HepG2 (cell line): Measurements from ENCODE around the gene ESYT3. TPM values are rescaled to one million over a fixed set of nuclear protein-coding genes. Genes with fewer than 3 reads are reported as not detected.

ENCODE experiments used
- HMG20A ChIP-seq: IDR thresholded peaks from 2 replicates; pipeline ENCODE4 v1.6.1; 2016; ENCODE audit warnings: borderline replicate concordance
- IRX3 ChIP-seq: sonication (generic); formaldehyde crosslinking; IDR thresholded peaks from 2 replicates; pipeline ENCODE4 v1.8.1; 2023; ENCODE audit warnings: mild to moderate bottlenecking, low read depth, missing genetic modification reagents, borderline replicate concordance
- MTF2 ChIP-seq: sonication (generic); formaldehyde crosslinking; IDR thresholded peaks from 2 replicates; pipeline ENCODE4 v1.5.0; 2020; ENCODE audit warnings: missing genetic modification reagents, borderline replicate concordance
- NFYB ChIP-seq: sonication (generic); formaldehyde crosslinking; IDR thresholded peaks from 2 replicates; pipeline ENCODE4 v1.4.0; 2020; ENCODE audit warnings: missing genetic modification reagents
- PATZ1 ChIP-seq: sonication (generic); formaldehyde crosslinking; IDR thresholded peaks from 2 replicates; pipeline ENCODE4 v1.4.0; 2020; ENCODE audit warnings: missing genetic modification reagents
- REPIN1 ChIP-seq: sonication (generic); formaldehyde crosslinking; IDR thresholded peaks from 2 replicates; pipeline ENCODE4 v1.8.0; 2022; ENCODE audit warnings: missing genetic modification reagents, low read depth, mild to moderate bottlenecking, borderline replicate concordance
- SALL2 ChIP-seq: sonication (generic); formaldehyde crosslinking; IDR thresholded peaks from 2 replicates; pipeline ENCODE4 v1.8.1; 2023; ENCODE audit warnings: mild to moderate bottlenecking, missing genetic modification reagents, inconsistent platforms
- THAP7 ChIP-seq: sonication (generic); formaldehyde crosslinking; IDR thresholded peaks from 2 replicates; pipeline ENCODE4 v1.8.1; 2023; ENCODE audit warnings: mild to moderate bottlenecking, missing genetic modification reagents
- ZNF407 ChIP-seq: sonication (generic); formaldehyde crosslinking; IDR thresholded peaks from one replicate; pipeline ENCODE4 v1.5.1; 2020; ENCODE audit warnings: mild to moderate bottlenecking, missing genetic modification reagents; ENCODE audit errors: not compliant biosample characterization
- ZNF598 ChIP-seq: sonication (generic); formaldehyde crosslinking; IDR thresholded peaks from 2 replicates; pipeline ENCODE4 v1.5.1; 2020; ENCODE audit warnings: mild to moderate bottlenecking, missing genetic modification reagents, borderline replicate concordance
- ZNF710 ChIP-seq: sonication (generic); formaldehyde crosslinking; IDR thresholded peaks from 2 replicates; pipeline ENCODE4 v1.5.0; 2020; ENCODE audit warnings: mild to moderate bottlenecking, missing genetic modification reagents, borderline replicate concordance
- ZNF788 ChIP-seq: sonication (generic); formaldehyde crosslinking; IDR thresholded peaks from 2 replicates; pipeline ENCODE4 v1.5.0; 2020; ENCODE audit warnings: mild to moderate bottlenecking, missing genetic modification reagents, borderline replicate concordance
- ZNF841 ChIP-seq: sonication (generic); formaldehyde crosslinking; IDR thresholded peaks from 2 replicates; pipeline ENCODE4 v1.8.1; 2023; ENCODE audit warnings: missing genetic modification reagents, borderline replicate concordance
- polyA plus RNA-seq, 8 experiments: library from polyadenylated mRNA; depleted of rRNA in 3 of 8; stranded (reverse) in 7 of 8; unstranded in 1 of 8; fragments of >200 nt; fragmentation: Illumina TruSeq in 4 of 8; extraction: Trizol in 4 of 8; gene quantifications; 2 replicates each; pipeline versions ENCODE4 v1.2.1 to v1.2.3, GENCODE V29; 2011 to 2016; ENCODE audit warnings: low read depth in 4 of 8, missing spikeins in 1 of 8, mixed read lengths in 1 of 8; ENCODE audit not compliant: insufficient read depth in 1 of 8
- total RNA-seq, 5 experiments: library from RNA; depleted of rRNA; stranded (reverse); fragments of >200 nt; fragmentation: Illumina TruSeq; extraction: Trizol; gene quantifications; 2 replicates each; pipeline ENCODE4 v1.2.3, GENCODE V29; 2016; ENCODE audit warnings: low read depth in 1 of 5

Gene ESYT3
- total and polyA plus RNA-seq, 2 of the 13 experiments (the other 11 are each of a cell fraction or from before 2014, with no cell fraction given): 1.5 to 4.1 TPM

GRCh38 chr3:138398791-138399575, 35.4 kb upstream of the ESYT3 start (continued):
- TF ChIP-seq ZNF710 (0 out of 2 replicates have a peak, but pooled peaks have one; percentile 17), MTF2 (CRISPR knock-in tag) (no peak), ZNF788 (CRISPR knock-in tag) (0 out of 2 replicates have a peak, but pooled peaks have one; percentile 12), HMG20A (CRISPR knock-in tag) (no peak), SALL2 (CRISPR knock-in tag) (no peak), ZNF407 (CRISPR knock-in tag) (no peak), ZNF598 (CRISPR knock-in tag) (no peak), IRX3 (CRISPR knock-in tag) (no peak), THAP7 (CRISPR knock-in tag) (no peak), ZNF841 (CRISPR knock-in tag) (no peak), PATZ1 (CRISPR knock-in tag) (peak; percentile 29; the same call in 1 of the 2 replicates), NFYB (CRISPR knock-in tag) (no peak), REPIN1 (CRISPR knock-in tag) (no peak)
